Hepatocyte (in vitro differentiated cells): ENCODE measurements around the gene PRDM5. TPM values are rescaled to one million over a fixed set of nuclear protein-coding genes. Genes with fewer than 3 reads are reported as not detected.

ENCODE experiments used
- DNase-seq: peaks from one replicate; pipeline ENCODE4 v3.0.0-alpha.2; 2016; ENCODE audit warnings: low spot score
- H2AFZ ChIP-seq: fragments of 200-600 bp; sonication (generic); 2 replicates; pipeline ENCODE4 v1.6.0; 2016; ENCODE audit warnings: antibody characterized with exemption, mild to moderate bottlenecking
- H3K27ac ChIP-seq: fragments of 200-600 bp; sonication (generic); 2 replicates; pipeline ENCODE4 v1.5.1; 2016; ENCODE audit warnings: mild to moderate bottlenecking
- H3K27me3 ChIP-seq: fragments of 200-600 bp; sonication (generic); 2 replicates; pipeline ENCODE4 v1.6.1; 2016
- H3K36me3 ChIP-seq: fragments of 200-600 bp; sonication (generic); replicated peaks from 2 replicates; pipeline ENCODE4 v1.5.1; 2016; ENCODE audit warnings: low read depth; ENCODE audit not compliant: insufficient read depth
- H3K4me1 ChIP-seq: fragments of 200-600 bp; sonication (generic); 2 replicates; pipeline ENCODE4 v1.5.1; 2016; ENCODE audit warnings: mild to moderate bottlenecking, moderate library complexity; ENCODE audit not compliant: insufficient read depth
- H3K4me2 ChIP-seq: fragments of 200-600 bp; sonication (generic); 2 replicates; pipeline ENCODE4 v1.6.0; 2016
- H3K4me3 ChIP-seq: fragments of 200-600 bp; sonication (generic); 2 replicates; pipeline ENCODE4 v1.5.1; 2016; ENCODE audit warnings: mild to moderate bottlenecking
- H3K79me2 ChIP-seq: fragments of 200-600 bp; sonication (generic); 2 replicates; pipeline ENCODE4 v1.6.0; 2017; ENCODE audit warnings: mild to moderate bottlenecking
- H3K9me2 ChIP-seq: fragments of 200-600 bp; sonication (generic); replicated peaks from 2 replicates; pipeline ENCODE4 v1.6.0; 2017; ENCODE audit warnings: mild to moderate bottlenecking; ENCODE audit not compliant: insufficient read depth
- H3K9me3 ChIP-seq: fragments of 200-600 bp; sonication (generic); 2 replicates; pipeline ENCODE4 v1.5.1; 2016; ENCODE audit warnings: low read depth, mild to moderate bottlenecking
- H4K20me1 ChIP-seq: fragments of 200-600 bp; sonication (generic); 2 replicates; pipeline ENCODE4 v1.6.0; 2016; ENCODE audit warnings: mild to moderate bottlenecking; ENCODE audit not compliant: insufficient read depth, poor library complexity, severe bottlenecking
- CTCF ChIP-seq: fragments of 200-600 bp; sonication (generic); IDR thresholded peaks from 2 replicates; pipeline ENCODE4 v1.5.1; 2016; ENCODE audit warnings: antibody characterized with exemption, mild to moderate bottlenecking; ENCODE audit not compliant: poor library complexity
- EZH2 ChIP-seq: fragments of 200-600 bp; sonication (generic); IDR thresholded peaks from 2 replicates; pipeline ENCODE4 v1.6.1; 2016; ENCODE audit warnings: antibody characterized with exemption, mild to moderate bottlenecking, borderline replicate concordance
- EZH2phosphoT487 ChIP-seq: fragments of 200-600 bp; sonication (generic); IDR thresholded peaks from one replicate; pipeline ENCODE4 v1.6.1; 2018; ENCODE audit warnings: antibody characterized with exemption, mild to moderate bottlenecking, low read depth, moderate library complexity; ENCODE audit not compliant: unreplicated experiment, severe bottlenecking
- WGBS: methylation state at CpG from one replicate; pipeline ENCODE4 v1.1.6; 2016; ENCODE audit warnings: low lambda C conversion rate; ENCODE audit errors: missing lambda C conversion rate; 5-methylcytosine and 5-hydroxymethylcytosine counted together
- polyA plus RNA-seq: library from polyadenylated mRNA; unstranded; fragments of >200 nt; fragmentation: Nextera tagmentation; extraction: Ambion mirVana; gene quantifications from 2 replicates; pipeline ENCODE4 v1.2.1, GENCODE V29; 2016
- total RNA-seq: library from RNA; depleted of rRNA; stranded (reverse); fragments of >200 nt; gene quantifications from 2 replicates; pipeline ENCODE4 v1.2.3, GENCODE V29; 2014

Gene PRDM5
- total and polyA plus RNA-seq, 2 experiments from 2014 or later, result 4.2 to 21.2 TPM

GRCh38 chr4:120942776-120943175 lies 20.2 kb upstream of the PRDM5 start:
- no peak overlapping the region for H3K27ac ChIP-seq
- no peaks in the 10 kb centered on the region for H3K27me3 ChIP-seq
- no peaks in the 10 kb centered on the region for H3K79me2 ChIP-seq
- no peaks in the 10 kb centered on the region for H3K4me1 ChIP-seq
- no peaks in the 10 kb centered on the region for H3K9me2 ChIP-seq
- H3K36me3 ChIP-seq, result no peaks in the 10 kb centered on the region
- no peaks in the 10 kb centered on the region for H4K20me1 ChIP-seq
- no peak overlapping the region for H3K4me3 ChIP-seq
- whole genome bisulfite sequencing, result 52% methylated on average over 3 of the region's 3 CpGs
- no peak overlapping the region for H3K4me2 ChIP-seq
- no peak for TF ChIP-seq CTCF
- no peak for TF ChIP-seq EZH2
- no peak overlapping the region for H2AFZ ChIP-seq
- DNase-seq, result no peak
- no peaks in the 10 kb centered on the region for H3K9me3 ChIP-seq

GRCh38 chr4:120940547-120940946 lies 18.0 kb upstream of the PRDM5 start:
- H3K36me3 ChIP-seq, result no peaks in the 10 kb centered on the region
- H3K4me3 ChIP-seq, result no peak overlapping the region
- no peaks in the 10 kb centered on the region for H3K27me3 ChIP-seq
- H3K9me2 ChIP-seq, result no peaks in the 10 kb centered on the region
- H3K79me2 ChIP-seq, result no peaks in the 10 kb centered on the region
- no peak overlapping the region for H3K4me2 ChIP-seq
- no peak for DNase-seq
- H3K4me1 ChIP-seq, result no peaks in the 10 kb centered on the region
- TF ChIP-seq EZH2 (no peak), EZH2phosphoT487 (no peak), CTCF (no peak)
- no peaks in the 10 kb centered on the region for H4K20me1 ChIP-seq
- no peaks in the 10 kb centered on the region for H3K9me3 ChIP-seq
- WGBS, result 81% methylated on average over 2 of the region's 2 CpGs
- no peak overlapping the region for H2AFZ ChIP-seq
- H3K27ac ChIP-seq, result no peak overlapping the region

- no peaks in the 10 kb centered on the region for H4K20me1 ChIP-seq
- no peaks in the 10 kb centered on the region for H3K79me2 ChIP-seq
- no peaks in the 10 kb centered on the region for H3K4me1 ChIP-seq
- no peaks in the 10 kb centered on the region for H3K36me3 ChIP-seq
- no peak overlapping the region for H3K4me2 ChIP-seq
- no peaks in the 10 kb centered on the region for H3K9me2 ChIP-seq
- H3K4me3 ChIP-seq, result no peak overlapping the region
- DNase-seq, result no peak
- H3K9me3 ChIP-seq, result no peaks in the 10 kb centered on the region
- H3K27ac ChIP-seq, result no peak overlapping the region
- no peak overlapping the region for H2AFZ ChIP-seq
- TF ChIP-seq EZH2, result no peak
- TF ChIP-seq CTCF, result no peak
- TF ChIP-seq EZH2phosphoT487, result no peak
- H3K27me3 ChIP-seq, result no peaks in the 10 kb centered on the region
Observed at GRCh38 chr4:120939693-120940092, 17.2 kb upstream of the PRDM5 start.

GRCh38 chr4:120929847-120930246 lies 7.3 kb upstream of the PRDM5 start:
- no peak overlapping the region for H3K4me3 ChIP-seq
- no peaks in the 10 kb centered on the region for H3K9me3 ChIP-seq
- no peak overlapping the region for H3K27ac ChIP-seq
- no peaks in the 10 kb centered on the region for H3K36me3 ChIP-seq
- H3K4me1 ChIP-seq, result no peaks in the 10 kb centered on the region
- H4K20me1 ChIP-seq, result no peaks in the 10 kb centered on the region
- H3K79me2 ChIP-seq, result no peaks in the 10 kb centered on the region
- H3K9me2 ChIP-seq, result no peaks in the 10 kb centered on the region
- TF ChIP-seq EZH2phosphoT487 (no peak), EZH2 (no peak), CTCF (no peak)
- no peak overlapping the region for H2AFZ ChIP-seq
- no peaks in the 10 kb centered on the region for H3K27me3 ChIP-seq
- WGBS, result 58% methylated on average over 1 of the region's 1 CpG
- DNase-seq, result no peak
- no peak overlapping the region for H3K4me2 ChIP-seq
